Gastroesophageal sphincter (tissue), 3 donors: Measurements from ENCODE around the gene CELF2.

ENCODE experiments used
- CTCF ChIP-seq, 4 experiments: fragments of 200-600 bp in 2 of 4; fragments of 450-650 bp in 2 of 4; sonication (generic) in 1 of 4; IDR thresholded peaks; one replicate each; pipeline ENCODE4 v1.5.1; 2017 to 2019; ENCODE audit warnings: antibody characterized with exemption in 4 of 4, mild to moderate bottlenecking in 2 of 4, moderate library complexity in 2 of 4
- EP300 ChIP-seq: sonication (generic); formaldehyde crosslinking; IDR thresholded peaks from one replicate; pipeline ENCODE4 v1.6.1; 2017; ENCODE audit warnings: antibody characterized with exemption, mild to moderate bottlenecking
- POLR2A ChIP-seq, 2 donors: fragments of 450-650 bp; IDR thresholded peaks; one replicate each; pipeline ENCODE4 v1.6.1; 2017; ENCODE audit warnings: antibody characterized with exemption in 2 of 2, mild to moderate bottlenecking in 2 of 2, moderate library complexity in 1 of 2

DNA sequence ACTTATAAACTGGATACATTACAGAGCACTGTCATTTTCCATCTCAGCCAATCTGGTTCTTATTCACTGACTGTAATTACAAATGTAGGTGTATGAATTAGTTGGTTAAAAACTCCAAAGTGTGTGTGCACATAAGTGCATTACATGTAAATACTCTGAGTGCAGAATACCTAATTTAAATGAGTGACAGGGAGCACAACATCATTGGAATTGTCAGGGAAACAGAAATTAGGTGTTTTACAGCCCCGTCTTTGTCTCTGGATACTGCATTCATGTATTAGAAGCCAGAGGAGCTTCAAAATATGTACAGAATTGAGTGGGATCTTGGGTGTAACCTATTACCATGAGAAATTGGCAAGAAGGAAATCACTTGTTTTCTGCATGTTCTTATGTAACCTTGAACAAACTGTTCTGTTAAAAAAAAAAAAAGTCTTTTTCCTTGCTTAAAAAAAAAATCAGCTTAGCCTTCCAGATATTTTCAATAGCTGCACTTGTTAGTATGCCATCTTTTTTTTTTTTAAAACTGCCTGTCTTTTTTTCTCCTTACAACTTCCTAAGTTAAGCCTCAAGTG is 31.1 kb downstream of the CELF2 start:
- no peak for TF ChIP-seq POLR2A (IDR thresholded peaks at IDR 0.05)
- TF ChIP-seq EP300 = no peak
- TF ChIP-seq CTCF (IDR thresholded peaks at IDR 0.05) = no peak
